Measurements from ENCODE around the gene SLK.

The SLK gene

DNA sequence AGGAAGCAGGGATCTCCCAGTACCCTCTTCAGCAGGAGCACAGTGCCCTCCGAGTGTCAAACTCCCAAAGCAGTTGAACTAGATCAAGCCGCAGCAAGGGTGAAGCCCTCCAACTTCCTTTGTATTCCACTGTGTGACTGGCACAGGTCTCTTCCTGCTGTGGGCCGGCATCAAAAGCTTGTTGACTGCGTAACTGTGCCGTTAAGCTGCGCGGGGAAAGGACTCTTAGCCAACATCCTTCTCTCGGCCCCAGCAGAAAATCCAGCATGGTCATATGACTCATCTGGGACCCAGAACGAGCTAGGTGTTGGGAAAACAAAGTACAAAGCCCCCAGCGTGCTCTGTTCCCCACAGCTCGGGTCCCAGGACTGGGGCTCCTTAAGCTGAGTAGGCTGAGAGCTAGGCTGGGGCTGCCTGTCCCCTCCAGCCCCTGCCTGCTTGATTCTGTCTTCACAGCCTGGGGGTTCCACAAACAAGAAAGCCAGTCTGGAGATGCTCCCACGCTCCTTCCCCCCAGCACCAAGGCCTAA is 66.5 kb downstream of the SLK start:
- H3K27me3 ChIP-seq, result no peaks in the 10 kb centered on the region
- no peak for DNase-seq
- no peaks in the 10 kb centered on the region for H3K36me3 ChIP-seq
- H3K4me3 ChIP-seq (ENCODE audit: low read depth, low read length), result no peak overlapping the region
- TF ChIP-seq, protein P1, sequence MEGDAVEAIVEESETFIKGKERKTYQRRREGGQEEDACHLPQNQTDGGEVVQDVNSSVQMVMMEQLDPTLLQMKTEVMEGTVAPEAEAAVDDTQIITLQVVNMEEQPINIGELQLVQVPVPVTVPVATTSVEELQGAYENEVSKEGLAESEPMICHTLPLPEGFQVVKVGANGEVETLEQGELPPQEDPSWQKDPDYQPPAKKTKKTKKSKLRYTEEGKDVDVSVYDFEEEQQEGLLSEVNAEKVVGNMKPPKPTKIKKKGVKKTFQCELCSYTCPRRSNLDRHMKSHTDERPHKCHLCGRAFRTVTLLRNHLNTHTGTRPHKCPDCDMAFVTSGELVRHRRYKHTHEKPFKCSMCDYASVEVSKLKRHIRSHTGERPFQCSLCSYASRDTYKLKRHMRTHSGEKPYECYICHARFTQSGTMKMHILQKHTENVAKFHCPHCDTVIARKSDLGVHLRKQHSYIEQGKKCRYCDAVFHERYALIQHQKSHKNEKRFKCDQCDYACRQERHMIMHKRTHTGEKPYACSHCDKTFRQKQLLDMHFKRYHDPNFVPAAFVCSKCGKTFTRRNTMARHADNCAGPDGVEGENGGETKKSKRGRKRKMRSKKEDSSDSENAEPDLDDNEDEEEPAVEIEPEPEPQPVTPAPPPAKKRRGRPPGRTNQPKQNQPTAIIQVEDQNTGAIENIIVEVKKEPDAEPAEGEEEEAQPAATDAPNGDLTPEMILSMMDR (IDR thresholded peaks at IDR 0.05; ENCODE audit: low read depth, low read length), result no peak
- no peaks in the 10 kb centered on the region for H3K9me3 ChIP-seq
- no peaks in the 10 kb centered on the region for H3K4me1 ChIP-seq

DNA sequence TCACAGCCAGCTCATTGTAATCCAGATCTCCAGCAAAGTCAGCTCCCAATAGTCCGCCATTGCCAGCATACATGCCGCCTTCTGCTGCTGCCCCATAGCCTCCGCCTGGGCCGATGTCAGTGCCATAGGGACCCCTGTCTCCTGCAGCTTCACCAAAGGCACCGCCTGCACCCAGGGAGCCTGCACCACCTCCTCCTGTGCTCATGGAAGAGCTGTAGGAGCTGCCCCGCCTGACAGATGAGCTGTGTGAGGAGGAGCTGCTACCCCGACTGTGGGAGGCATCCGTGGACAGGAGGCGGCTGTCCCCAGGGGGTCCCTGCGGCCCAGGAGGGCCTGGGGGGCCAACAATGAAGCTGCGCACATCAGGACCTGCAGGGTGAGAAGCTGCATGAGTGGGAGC is 67.0 kb downstream of the SLK start:
- Histone ChIP-seq H3K4me1 (no peaks in the 10 kb centered on the region), H3K36me3 (no peaks in the 10 kb centered on the region), H3K9me3 (no peaks in the 10 kb centered on the region), H3K27me3 (no peaks in the 10 kb centered on the region), H3K4me3 (ENCODE audit: low read depth, low read length) (no peak overlapping the region)
- TF ChIP-seq, protein P1 (IDR thresholded peaks at IDR 0.05; ENCODE audit: low read depth, low read length), result no peak
- no peak for DNase-seq

DNA sequence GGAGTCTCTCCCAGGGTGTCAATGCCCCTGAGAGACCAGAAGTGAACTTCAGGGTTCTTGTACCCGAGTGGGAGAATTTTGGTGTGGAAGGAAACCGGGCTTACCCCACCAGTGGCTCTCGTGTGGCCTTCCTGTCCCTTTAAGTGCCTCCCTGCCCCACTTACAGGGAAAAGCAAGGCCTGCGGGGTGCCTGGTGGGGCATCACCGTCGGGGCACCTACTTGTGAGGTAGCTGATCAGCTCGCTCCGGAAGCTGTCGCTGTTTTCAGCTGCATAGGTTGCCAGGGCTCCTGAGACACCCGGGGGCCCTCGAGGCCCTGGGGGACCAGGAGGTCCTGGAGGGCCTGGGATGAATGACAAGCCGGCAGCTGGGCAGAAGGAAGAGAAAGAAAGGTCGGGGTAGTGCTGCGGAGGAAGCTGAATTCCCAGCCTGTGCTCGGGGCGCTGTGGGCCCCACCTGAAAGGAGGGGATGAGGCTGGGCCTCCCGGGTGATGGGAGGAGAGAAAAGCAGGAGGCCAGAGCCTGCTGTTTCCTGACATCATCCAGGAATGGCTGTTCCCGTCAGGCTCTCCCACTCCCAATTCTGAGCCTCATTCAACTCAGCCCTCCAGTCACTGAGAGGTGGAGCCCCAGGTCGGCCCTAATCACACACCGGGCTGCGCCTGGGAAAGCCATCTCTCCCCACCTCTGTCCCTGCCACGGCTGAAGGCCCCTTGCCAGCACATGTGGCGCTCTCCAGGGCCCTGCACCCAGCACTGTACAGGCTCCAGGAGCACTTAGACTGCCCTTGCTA is 67.7 kb downstream of the SLK start:
- TF ChIP-seq, protein P1 (IDR thresholded peaks at IDR 0.05; ENCODE audit: low read depth, low read length), result no peak
- H3K27me3 ChIP-seq, result no peaks in the 10 kb centered on the region
- H3K9me3 ChIP-seq, result no peaks in the 10 kb centered on the region
- no peak for DNase-seq
- H3K4me1 ChIP-seq, result no peaks in the 10 kb centered on the region
- no peak overlapping the region for H3K4me3 ChIP-seq (ENCODE audit: low read depth, low read length)
- H3K36me3 ChIP-seq, result no peaks in the 10 kb centered on the region

DNA sequence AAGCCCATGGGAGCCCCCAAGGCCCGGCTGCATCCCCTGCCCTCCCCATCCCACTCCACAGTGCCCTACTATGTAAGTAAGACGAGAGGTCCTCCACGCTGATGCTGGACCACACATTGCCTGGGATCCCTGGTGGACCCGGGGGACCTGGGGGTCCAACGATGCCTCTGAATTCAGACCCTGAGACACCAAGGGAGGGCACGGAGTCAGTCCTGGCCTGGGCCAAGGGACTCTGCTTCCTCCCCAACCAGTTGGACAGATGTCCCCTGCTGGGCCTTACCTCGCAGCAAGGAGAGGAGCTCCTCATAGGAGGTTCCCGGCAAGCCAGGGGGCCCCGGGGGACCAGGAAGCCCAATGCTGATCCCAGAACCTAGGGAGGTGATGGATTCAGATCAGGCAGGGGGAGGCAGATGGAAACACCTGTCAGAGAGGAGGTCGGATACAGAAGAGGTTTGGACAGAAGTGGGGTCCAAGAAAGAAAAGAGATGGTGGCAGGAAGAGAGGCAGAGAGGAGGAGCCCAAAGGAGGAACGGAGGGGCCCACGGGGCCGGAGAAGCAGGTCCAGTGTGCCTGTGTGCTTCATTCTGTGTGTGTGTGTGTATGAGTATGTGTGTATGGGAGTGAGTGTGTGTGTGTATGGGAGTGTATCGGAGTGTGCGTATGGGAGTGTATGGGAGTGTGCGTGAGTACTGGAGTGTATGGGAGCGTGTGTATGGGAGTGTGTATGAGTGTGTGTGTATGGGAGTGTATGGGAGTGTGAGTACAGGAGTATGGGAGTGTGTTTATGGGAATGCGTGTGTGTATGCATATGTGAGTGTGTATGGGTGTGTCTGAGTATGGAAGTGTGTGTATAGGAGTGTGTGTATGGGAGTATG is 68.5 kb downstream of the SLK start:
- Histone ChIP-seq H3K36me3 (no peaks in the 10 kb centered on the region), H3K27me3 (no peaks in the 10 kb centered on the region), H3K9me3 (no peaks in the 10 kb centered on the region), H3K4me1 (no peaks in the 10 kb centered on the region), H3K4me3 (ENCODE audit: low read depth, low read length) (no peak overlapping the region)
- no peak for DNase-seq
- TF ChIP-seq, protein P1 (IDR thresholded peaks at IDR 0.05; ENCODE audit: low read depth, low read length), result no peak

DNA sequence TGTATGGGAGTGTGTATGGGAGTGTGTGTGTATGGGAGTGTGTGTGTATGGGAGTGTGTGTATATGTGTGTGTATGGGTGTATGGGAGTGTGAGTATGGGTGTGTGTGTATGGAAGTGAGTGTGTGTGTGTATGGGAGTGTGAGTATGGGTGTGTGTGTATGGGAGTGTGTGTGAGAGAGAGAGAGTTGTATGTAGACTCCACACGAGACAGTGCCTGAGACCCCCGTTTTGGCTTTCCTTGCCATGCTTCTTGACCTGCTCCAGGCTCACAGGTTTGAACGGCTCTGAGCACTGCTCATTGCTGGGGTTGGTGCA is 69.1 kb downstream of the SLK start:
- TF ChIP-seq, protein P1 (IDR thresholded peaks at IDR 0.05; ENCODE audit: low read depth, low read length), result no peak
- H3K4me1 ChIP-seq, result no peaks in the 10 kb centered on the region
- H3K27me3 ChIP-seq, result no peaks in the 10 kb centered on the region
- no peak overlapping the region for H3K4me3 ChIP-seq (ENCODE audit: low read depth, low read length)
- no peaks in the 10 kb centered on the region for H3K9me3 ChIP-seq
- H3K36me3 ChIP-seq, result no peaks in the 10 kb centered on the region
- no peak for DNase-seq
